Body of pancreas (tissue), 4 donors: ENCODE data around the gene IDUA. TPM values are rescaled to one million over a fixed set of nuclear protein-coding genes. Genes with fewer than 3 reads are reported as not detected.

Experiments
- ATAC-seq: fragments of 150-250 bp; one replicate; pipeline ENCODE4 v1.9.1; 2016
- DNase-seq, 4 donors: peaks; one replicate each; pipeline ENCODE4 v3.0.0-alpha.2; 2019
- H3K27ac ChIP-seq, 4 donors: fragments of 200-600 bp; sonication (generic); 1 replicate in 3 of 4; 2 replicates in 1 of 4; pipeline versions ENCODE4 v1.5.1 to v1.6.1; 2016 to 2019; ENCODE audit warnings: mild to moderate bottlenecking in 1 of 4, mixed read lengths in 1 of 4, moderate library complexity in 1 of 4
- H3K27me3 ChIP-seq, 2 donors: fragments of 200-600 bp; sonication (generic); one replicate each; pipeline ENCODE4 v1.6.0; 2016; ENCODE audit warnings: mild to moderate bottlenecking in 1 of 2
- H3K36me3 ChIP-seq, 2 donors: fragments of 200-600 bp; sonication (generic); replicated peaks in 1 of 2; 2 replicates each; pipeline ENCODE4 v1.5.1; 2016; ENCODE audit warnings: low read depth in 2 of 2; ENCODE audit not compliant: insufficient read depth in 1 of 2
- H3K4me1 ChIP-seq: fragments of 200-600 bp; sonication (generic); one replicate; pipeline ENCODE4 v1.6.0; 2016
- H3K4me3 ChIP-seq, 2 donors: fragments of 200-600 bp; sonication (generic); 1 replicate in 1 of 2; 2 replicates in 1 of 2; pipeline ENCODE4 v1.5.1; 2016 to 2019
- H3K9me3 ChIP-seq, 3 donors: fragments of 200-600 bp; sonication (generic); 1 replicate in 2 of 3; 2 replicates in 1 of 3; pipeline ENCODE4 v1.5.1; 2016
- CTCF ChIP-seq, 7 experiments: fragments of 450-650 bp in 4 of 7; fragments of 200-600 bp in 3 of 7; sonication (generic) in 3 of 7; IDR thresholded peaks; one replicate each; pipeline ENCODE4 v1.5.1; 2016 to 2019; ENCODE audit warnings: antibody characterized with exemption in 7 of 7
- POLR2A ChIP-seq, 3 donors: fragments of 450-650 bp; IDR thresholded peaks; one replicate each; pipeline ENCODE4 v1.6.1; 2016; ENCODE audit warnings: antibody characterized with exemption in 3 of 3, mild to moderate bottlenecking in 2 of 3
- WGBS, 2 donors: methylation state at CpG; one replicate each; pipeline ENCODE4 v1.1.5; 2017; 5-methylcytosine and 5-hydroxymethylcytosine counted together
- intact Hi-C: fragments of 100-400 bp; cut with DNase I; formaldehyde crosslinking; loops from one replicate; pipeline ENCODE4 v1.15.1; 2023
- total RNA-seq, 2 donors: library from RNA; depleted of rRNA; stranded (reverse); fragments of >200 nt; gene quantifications; one replicate each; pipeline ENCODE4 v1.1.0, GENCODE V29; 2016

IDUA gene
- total RNA-seq, 2 donors from 2014 or later: 30.0 to 37.6 TPM

DNA sequence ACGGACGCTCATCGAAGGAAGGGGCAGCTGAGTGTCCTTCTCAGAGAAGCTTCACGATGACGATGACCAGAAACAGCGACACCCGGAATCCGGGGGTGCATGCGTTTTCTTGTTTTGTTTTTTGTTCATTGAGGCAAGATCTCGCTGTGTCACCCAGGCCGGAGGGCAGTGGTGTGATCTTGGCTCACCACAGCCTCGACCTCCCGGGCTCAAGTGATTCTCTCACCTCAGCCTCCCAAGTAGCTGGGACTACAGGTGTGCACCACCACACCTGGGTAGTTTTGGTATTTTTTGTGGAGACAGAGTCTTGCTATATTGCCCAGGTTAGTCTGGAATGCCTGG, 33.3 kb upstream of the IDUA start:
- Histone ChIP-seq H3K27ac (no peak overlapping the region), H3K4me3 (no peak overlapping the region), H3K4me1 (peaks cover 3% of the 10 kb centered on the region), H3K27me3 (no peaks in the 10 kb centered on the region), H3K9me3 (no peaks in the 10 kb centered on the region), H3K36me3 (no peaks in the 10 kb centered on the region)
- peak in 1 of 4 donors; percentile 7 for DNase-seq
- TF ChIP-seq POLR2A (IDR thresholded peaks at IDR 0.05) (no peak), CTCF (IDR thresholded peaks at IDR 0.05) (no peak)
- intact Hi-C loops: no loop called here
- no peak for ATAC-seq
- 94 to 96% methylated on average over 10 to 13 of the region's 13 CpGs for WGBS, 2 donors

GRCh38 chr4:954211-955020, 32.4 kb upstream of the IDUA start:
- ATAC-seq: no peak
- Histone ChIP-seq H3K9me3 (no peaks in the 10 kb centered on the region), H3K27me3 (no peaks in the 10 kb centered on the region), H3K27ac (no peak overlapping the region), H3K4me1 (no peaks in the 10 kb centered on the region), H3K4me3 (no peak overlapping the region), H3K36me3 (no peaks in the 10 kb centered on the region)
- DNase-seq: no peak
- no peak for TF ChIP-seq POLR2A (IDR thresholded peaks at IDR 0.05)
- no peak for TF ChIP-seq CTCF (IDR thresholded peaks at IDR 0.05)
- WGBS, 2 donors: 93 to 95% methylated on average over 17 of the region's 17 CpGs
- intact Hi-C loops: no loop called here

DNA sequence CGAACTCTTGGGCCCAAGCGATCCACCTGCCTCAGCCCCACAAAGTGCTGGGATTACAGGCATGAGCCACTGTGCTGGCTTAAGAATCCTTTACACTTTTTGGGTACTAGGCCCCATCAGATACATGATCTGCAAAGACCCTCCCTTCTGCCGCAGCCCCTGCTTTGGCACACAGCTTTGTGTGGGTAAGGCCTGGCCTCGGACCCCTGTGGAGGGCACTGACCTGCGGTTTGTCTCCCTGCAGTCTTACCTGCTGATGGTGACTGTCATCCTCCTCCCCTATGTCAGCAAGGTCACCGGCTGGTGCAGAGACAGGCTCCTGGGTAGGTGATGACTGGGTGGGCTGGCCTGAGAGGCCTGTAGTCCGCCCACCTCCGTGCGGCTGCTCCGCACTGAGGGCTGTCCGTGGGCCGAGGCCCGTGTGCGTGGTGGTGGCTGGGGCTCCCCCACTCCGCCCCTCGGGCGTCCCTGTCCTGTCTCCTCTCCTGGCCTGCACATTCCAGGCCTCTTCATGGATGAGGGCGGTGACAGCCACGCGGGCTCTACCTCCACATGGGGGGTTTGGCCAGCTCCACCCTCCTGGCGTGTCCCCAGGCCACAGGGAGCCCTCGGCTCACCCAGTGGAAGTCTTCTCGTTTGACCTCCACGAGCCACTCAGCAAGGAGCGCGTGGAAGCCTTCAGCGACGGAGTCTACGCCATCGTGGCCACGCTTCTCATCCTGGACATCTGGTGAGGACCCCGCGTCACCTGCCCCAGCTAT, 31.5 kb upstream of the IDUA start:
- DNase-seq: peak in 1 of 4 donors; percentile 7
- Histone ChIP-seq H3K27me3 (no peaks in the 10 kb centered on the region), H3K9me3 (no peaks in the 10 kb centered on the region), H3K4me3 (no peak overlapping the region), H3K36me3 (no peaks in the 10 kb centered on the region), H3K27ac (no peak overlapping the region), H3K4me1 (no peaks in the 10 kb centered on the region)
- WGBS, 2 donors: 95 to 97% methylated on average over 23 to 28 of the region's 33 CpGs
- TF ChIP-seq POLR2A (IDR thresholded peaks at IDR 0.05): no peak
- TF ChIP-seq CTCF (IDR thresholded peaks at IDR 0.05): no peak
- no peak for ATAC-seq
- intact Hi-C loops: no loop called here

- TF ChIP-seq CTCF (IDR thresholded peaks at IDR 0.05) (no peak), POLR2A (IDR thresholded peaks at IDR 0.05) (no peak)
- Histone ChIP-seq H3K9me3 (no peaks in the 10 kb centered on the region), H3K4me1 (no peaks in the 10 kb centered on the region), H3K27me3 (no peaks in the 10 kb centered on the region), H3K36me3 (no peaks in the 10 kb centered on the region), H3K4me3 (no peak overlapping the region), H3K27ac (no peak overlapping the region)
- DNase-seq: peak in 1 of 4 donors; percentile 10
- no peak for ATAC-seq
- intact Hi-C loops: no loop called here
- 75 to 98% methylated on average over 8 to 11 of the region's 12 CpGs for WGBS, 2 donors
These were observed 30.9 kb upstream of the IDUA start for GRCh38 chr4:955931-956381.
